Neural progenitor cell (in vitro differentiated cells): ENCODE results near the gene DNMT3A. TPM values are rescaled to one million over a fixed set of nuclear protein-coding genes. Genes with fewer than 3 reads are reported as not detected.

Source experiments
- DNase-seq: peaks from one replicate; pipeline ENCODE4 v3.0.0-alpha.2; 2016; ENCODE audit warnings: low spot score
- H2AFZ ChIP-seq: fragments of 200-600 bp; sonication (generic); replicated peaks from 2 replicates; pipeline ENCODE4 v1.6.1; 2016; ENCODE audit warnings: antibody characterized with exemption
- H3F3A ChIP-seq: fragments of 200-600 bp; sonication (generic); 2 replicates; pipeline ENCODE4 v1.6.1; 2016; ENCODE audit warnings: antibody characterized with exemption, low read depth
- H3K27ac ChIP-seq: fragments of 200-600 bp; sonication (generic); 2 replicates; pipeline ENCODE4 v1.5.1; 2016; ENCODE audit warnings: mild to moderate bottlenecking
- H3K27me3 ChIP-seq: fragments of 200-600 bp; sonication (generic); 2 replicates; pipeline ENCODE4 v1.6.1; 2016; ENCODE audit warnings: mild to moderate bottlenecking, moderate library complexity
- H3K36me3 ChIP-seq: fragments of 200-600 bp; sonication (generic); 2 replicates; pipeline ENCODE4 v1.5.1; 2016
- H3K4me1 ChIP-seq: fragments of 200-600 bp; sonication (generic); 2 replicates; pipeline ENCODE4 v1.6.1; 2016; ENCODE audit warnings: mixed run types
- H3K4me2 ChIP-seq: fragments of 200-600 bp; sonication (generic); 2 replicates; pipeline ENCODE4 v1.6.1; 2016
- H3K4me3 ChIP-seq: fragments of 200-600 bp; sonication (generic); 2 replicates; pipeline ENCODE4 v1.5.1; 2016
- H3K79me2 ChIP-seq: fragments of 200-600 bp; sonication (generic); 2 replicates; pipeline ENCODE4 v1.6.1; 2016; ENCODE audit warnings: low read depth
- H3K9ac ChIP-seq: fragments of 200-600 bp; sonication (generic); 2 replicates; pipeline ENCODE4 v1.6.1; 2016
- H3K9me3 ChIP-seq: fragments of 200-600 bp; sonication (generic); 2 replicates; pipeline ENCODE4 v1.5.1; 2016; ENCODE audit warnings: low read depth
- H4K20me1 ChIP-seq: fragments of 200-600 bp; sonication (generic); 2 replicates; pipeline ENCODE4 v1.6.1; 2016; ENCODE audit warnings: low read depth
- H3K27ac Mint-ChIP-seq: 3 replicates; pipeline ENCODE4 v1.8.0; 2021; ENCODE audit warnings: mixed read lengths
- H3K27me3 Mint-ChIP-seq: 2 replicates; pipeline ENCODE4 v1.8.0; 2022; ENCODE audit warnings: low read depth, mild to moderate bottlenecking, inconsistent platforms, moderate library complexity, mixed read lengths; ENCODE audit not compliant: insufficient read depth
- H3K36me3 Mint-ChIP-seq: 3 replicates; pipeline ENCODE4 v1.8.0; 2021; ENCODE audit warnings: mixed read lengths
- H3K4me1 Mint-ChIP-seq: 3 replicates; pipeline ENCODE4 v1.8.0; 2021; ENCODE audit warnings: mixed read lengths
- H3K4me3 Mint-ChIP-seq: 3 replicates; pipeline ENCODE4 v1.8.0; 2021; ENCODE audit warnings: mild to moderate bottlenecking, moderate library complexity, mixed read lengths
- H3K9me3 Mint-ChIP-seq: 3 replicates; pipeline ENCODE4 v1.8.0; 2020; ENCODE audit warnings: mixed read lengths
- CTCF ChIP-seq: fragments of 200-600 bp; sonication (generic); IDR thresholded peaks from 2 replicates; pipeline ENCODE4 v1.5.1; 2017; ENCODE audit warnings: antibody characterized with exemption, mild to moderate bottlenecking
- EZH2 ChIP-seq: fragments of 200-600 bp; sonication (generic); IDR thresholded peaks from 2 replicates; pipeline ENCODE4 v1.6.1; 2017; ENCODE audit warnings: antibody characterized with exemption, mild to moderate bottlenecking, moderate library complexity
- EZH2phosphoT487 ChIP-seq: fragments of 200-600 bp; sonication (generic); IDR thresholded peaks from 2 replicates; pipeline ENCODE4 v1.6.1; 2017; ENCODE audit warnings: antibody characterized with exemption
- total RNA-seq: library from RNA; depleted of rRNA; stranded (reverse); fragments of >200 nt; gene quantifications from 2 replicates; pipeline ENCODE4 v1.2.3, GENCODE V29; 2015; ENCODE audit warnings: low replicate concordance

The DNMT3A gene
- total RNA-seq, 1 donor from 2014 or later, result 46.5 TPM

- H3K79me2 ChIP-seq, result no peaks in the 10 kb centered on the region
- no peak for DNase-seq
- H4K20me1 ChIP-seq, result no peaks in the 10 kb centered on the region
- Mint-ChIP-seq H3K27me3 (peaks cover 8% of the 10 kb centered on the region), H3K27ac (no peak overlapping the region), H3K9me3 (no peaks in the 10 kb centered on the region), H3K4me3 (no peak overlapping the region), H3K4me1 (peaks cover 30% of the 10 kb centered on the region), H3K36me3 (peaks cover 8% of the 10 kb centered on the region)
- no peak overlapping the region for H3K4me3 ChIP-seq
- peaks cover 8% of the 10 kb centered on the region for H3K4me1 ChIP-seq
- no peak overlapping the region for H2AFZ ChIP-seq
- H3K9ac ChIP-seq, result no peak overlapping the region
- H3K27me3 ChIP-seq, result peaks cover 4% of the 10 kb centered on the region
- H3K9me3 ChIP-seq, result no peaks in the 10 kb centered on the region
- H3K4me2 ChIP-seq, result no peak overlapping the region
- no peak overlapping the region for H3K27ac ChIP-seq
- H3F3A ChIP-seq, result peaks cover 10% of the 10 kb centered on the region
- H3K36me3 ChIP-seq, result no peaks in the 10 kb centered on the region
- TF ChIP-seq EZH2 (no peak), CTCF (no peak), EZH2phosphoT487 (no peak)
Observed at GRCh38 chr2:25281941-25282340, 59.8 kb downstream of the DNMT3A start.

GRCh38 chr2:25281522-25281921 is 60.2 kb downstream of the DNMT3A start:
- Mint-ChIP-seq H3K36me3 (peaks cover 8% of the 10 kb centered on the region), H3K27me3 (peaks cover 8% of the 10 kb centered on the region), H3K27ac (no peak overlapping the region), H3K4me1 (peaks cover 29% of the 10 kb centered on the region), H3K9me3 (no peaks in the 10 kb centered on the region), H3K4me3 (no peak overlapping the region)
- DNase-seq, result no peak
- Histone ChIP-seq H3K79me2 (no peaks in the 10 kb centered on the region), H3K9ac (no peak overlapping the region), H2AFZ (no peak overlapping the region), H3K4me1 (peaks cover 12% of the 10 kb centered on the region), H3F3A (peaks cover 10% of the 10 kb centered on the region), H3K4me3 (no peak overlapping the region), H3K36me3 (no peaks in the 10 kb centered on the region), H3K27me3 (peaks cover 9% of the 10 kb centered on the region), H3K9me3 (no peaks in the 10 kb centered on the region), H3K4me2 (no peak overlapping the region), H4K20me1 (no peaks in the 10 kb centered on the region), H3K27ac (no peak overlapping the region)
- TF ChIP-seq CTCF (no peak), EZH2phosphoT487 (no peak)

- H3K4me2 ChIP-seq, result no peak overlapping the region
- no peak overlapping the region for H3K9ac ChIP-seq
- H3K36me3 ChIP-seq, result no peaks in the 10 kb centered on the region
- peak overlapping the region; percentile 72 for H3K27ac Mint-ChIP-seq
- peaks cover 21% of the 10 kb centered on the region for H3F3A ChIP-seq
- no peaks in the 10 kb centered on the region for H3K79me2 ChIP-seq
- H3K4me1 Mint-ChIP-seq, result peaks cover 38% of the 10 kb centered on the region
- peaks cover 14% of the 10 kb centered on the region for H3K27me3 Mint-ChIP-seq
- H3K36me3 Mint-ChIP-seq, result peaks cover 8% of the 10 kb centered on the region
- peaks cover 20% of the 10 kb centered on the region for H3K4me1 ChIP-seq
- no peak overlapping the region for H3K4me3 ChIP-seq
- no peaks in the 10 kb centered on the region for H3K9me3 ChIP-seq
- no peaks in the 10 kb centered on the region for H3K9me3 Mint-ChIP-seq
- no peak overlapping the region for H3K27ac ChIP-seq
- H3K27me3 ChIP-seq, result peaks cover 10% of the 10 kb centered on the region
- H3K4me3 Mint-ChIP-seq, result peak overlapping the region; percentile 8
- no peak for DNase-seq
- no peak overlapping the region for H2AFZ ChIP-seq
- no peak for TF ChIP-seq CTCF
- TF ChIP-seq EZH2phosphoT487, result no peak
- no peak for TF ChIP-seq EZH2
- no peaks in the 10 kb centered on the region for H4K20me1 ChIP-seq
Observed at GRCh38 chr2:25280051-25280687, 61.6 kb downstream of the DNMT3A start.
